GM15510 (cell line): ENCODE measurements around the gene SLC17A4.

Source experiments
- POLR2A ChIP-seq: IDR thresholded peaks from 3 replicates; pipeline ENCODE4 v1.6.1; 2011; ENCODE audit warnings: borderline replicate concordance; ENCODE audit not compliant: insufficient read length; ENCODE audit errors: extremely low read depth

Gene SLC17A4, protein sequence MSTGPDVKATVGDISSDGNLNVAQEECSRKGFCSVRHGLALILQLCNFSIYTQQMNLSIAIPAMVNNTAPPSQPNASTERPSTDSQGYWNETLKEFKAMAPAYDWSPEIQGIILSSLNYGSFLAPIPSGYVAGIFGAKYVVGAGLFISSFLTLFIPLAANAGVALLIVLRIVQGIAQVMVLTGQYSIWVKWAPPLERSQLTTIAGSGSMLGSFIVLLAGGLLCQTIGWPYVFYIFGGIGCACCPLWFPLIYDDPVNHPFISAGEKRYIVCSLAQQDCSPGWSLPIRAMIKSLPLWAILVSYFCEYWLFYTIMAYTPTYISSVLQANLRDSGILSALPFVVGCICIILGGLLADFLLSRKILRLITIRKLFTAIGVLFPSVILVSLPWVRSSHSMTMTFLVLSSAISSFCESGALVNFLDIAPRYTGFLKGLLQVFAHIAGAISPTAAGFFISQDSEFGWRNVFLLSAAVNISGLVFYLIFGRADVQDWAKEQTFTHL

GRCh38 chr6:25754535-25754934 lies at the start of gene SLC17A4:
TSS of gene SLC17A4 (plus strand) at chr6:25754742. CDS start at chr6:25761963, 7,221 bp downstream.
- TF ChIP-seq POLR2A: no peak

DNA sequence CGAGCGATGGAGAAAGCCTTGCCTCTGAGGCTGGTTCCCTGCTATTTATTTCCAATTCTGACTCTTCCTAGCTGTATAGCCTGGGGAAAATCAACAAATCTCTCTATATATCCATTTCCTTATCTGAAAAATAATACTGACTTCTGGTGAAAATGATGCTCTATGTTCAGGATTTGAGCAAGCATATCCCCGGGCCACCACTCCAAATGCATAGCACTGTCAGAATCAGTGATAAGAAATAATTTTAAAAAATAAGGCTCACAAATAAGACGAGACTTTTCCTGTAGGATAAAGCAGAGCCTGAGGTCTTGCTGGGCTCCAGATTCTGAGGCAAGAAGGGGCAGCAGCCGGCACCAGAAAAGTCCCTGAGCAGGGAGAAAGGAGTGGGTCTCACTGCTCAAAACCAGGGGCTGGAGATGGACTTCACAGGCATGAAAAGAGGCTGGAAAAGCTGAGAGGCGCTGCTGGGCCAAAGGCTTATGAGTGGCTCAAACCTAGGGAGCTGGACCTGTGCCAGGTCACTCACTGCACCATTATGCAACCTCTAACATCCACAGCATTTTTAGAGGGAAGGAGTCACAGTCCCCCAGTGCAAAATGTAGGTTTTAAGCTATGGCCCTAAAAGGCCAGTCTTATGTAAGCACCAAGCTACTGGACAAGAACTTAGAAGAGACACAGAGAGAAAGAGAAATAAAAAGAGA lies 48.1 kb upstream of the SLC17A4 start:
- no peak for TF ChIP-seq POLR2A

DNA sequence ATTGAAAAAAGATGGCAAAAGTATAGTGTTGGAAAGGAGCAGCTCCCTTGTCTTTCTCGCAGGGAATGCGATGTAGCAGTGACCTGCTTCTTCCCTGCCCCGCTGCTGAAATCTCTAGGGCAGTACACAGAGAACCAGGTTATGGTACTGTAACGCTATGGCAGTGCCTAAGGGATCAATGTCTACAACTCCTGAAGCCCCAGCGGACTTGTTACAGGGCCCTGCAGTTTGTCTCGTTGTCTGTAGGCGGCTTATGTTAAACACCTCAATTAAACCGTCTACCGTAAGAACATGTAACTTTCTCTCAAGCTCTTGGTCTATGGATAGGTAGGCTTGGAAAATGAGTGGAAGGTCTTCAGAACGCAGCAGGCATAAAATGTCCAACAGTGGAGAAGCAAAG lies 44.8 kb upstream of the SLC17A4 start:
- no peak for TF ChIP-seq POLR2A

DNA sequence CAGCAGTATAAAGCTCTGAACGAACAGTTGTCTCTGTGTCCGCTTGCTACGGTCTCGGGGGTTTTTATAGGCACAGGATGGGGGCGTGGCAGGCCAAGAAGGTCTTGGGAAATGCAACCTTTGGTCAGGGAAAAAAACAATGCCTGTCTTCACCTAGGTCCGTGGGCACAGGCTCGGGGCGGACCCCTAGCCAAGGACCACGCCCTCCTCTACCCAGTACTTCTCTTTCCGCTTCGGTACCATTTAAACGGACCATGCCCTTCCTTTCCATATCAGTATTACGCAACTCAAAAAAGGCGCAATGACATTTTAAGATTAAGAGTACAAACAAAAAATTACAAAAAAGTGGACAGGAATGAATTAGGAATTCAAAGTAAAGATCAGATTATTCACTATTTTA lies 44.3 kb upstream of the SLC17A4 start:
- TF ChIP-seq POLR2A: no peak

DNA sequence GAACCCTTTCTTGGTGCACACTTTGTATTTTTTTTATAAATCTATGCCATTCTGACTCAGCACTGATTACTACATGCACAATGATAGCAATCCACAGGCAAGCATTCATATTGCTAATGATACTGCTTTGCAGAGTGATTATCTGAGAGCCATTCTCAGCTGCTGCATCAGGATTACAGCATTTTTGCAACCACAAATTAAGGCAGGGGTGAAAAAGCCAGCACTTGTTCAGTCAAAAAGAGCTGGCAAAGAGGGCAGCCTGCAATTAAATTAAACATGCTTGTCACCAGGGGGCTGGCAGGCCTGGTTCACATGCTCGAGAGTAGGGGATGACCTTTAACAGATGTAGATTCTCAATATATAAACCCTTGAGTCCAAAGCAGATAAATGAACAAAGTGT lies 40.7 kb upstream of the SLC17A4 start:
- no peak for TF ChIP-seq POLR2A

DNA sequence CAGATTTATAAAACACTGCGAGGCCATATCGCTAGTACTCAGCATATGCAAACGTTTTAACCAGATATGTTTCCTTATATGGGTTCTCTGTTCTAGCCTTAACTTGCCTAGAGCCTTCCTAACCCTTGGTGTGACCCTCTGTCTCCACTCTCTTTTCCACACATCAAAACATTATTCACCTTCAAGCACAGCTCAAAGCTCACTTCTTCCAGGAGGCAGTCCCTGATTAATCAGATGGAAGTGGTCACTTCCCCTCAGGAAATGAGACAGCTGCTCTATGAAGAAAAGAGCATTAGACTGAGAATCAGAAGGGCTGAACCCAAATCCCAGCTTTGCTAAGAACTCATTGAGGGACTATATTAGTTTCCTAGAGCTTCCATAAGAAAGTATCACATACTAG lies 39.8 kb upstream of the SLC17A4 start:
- no peak for TF ChIP-seq POLR2A

DNA sequence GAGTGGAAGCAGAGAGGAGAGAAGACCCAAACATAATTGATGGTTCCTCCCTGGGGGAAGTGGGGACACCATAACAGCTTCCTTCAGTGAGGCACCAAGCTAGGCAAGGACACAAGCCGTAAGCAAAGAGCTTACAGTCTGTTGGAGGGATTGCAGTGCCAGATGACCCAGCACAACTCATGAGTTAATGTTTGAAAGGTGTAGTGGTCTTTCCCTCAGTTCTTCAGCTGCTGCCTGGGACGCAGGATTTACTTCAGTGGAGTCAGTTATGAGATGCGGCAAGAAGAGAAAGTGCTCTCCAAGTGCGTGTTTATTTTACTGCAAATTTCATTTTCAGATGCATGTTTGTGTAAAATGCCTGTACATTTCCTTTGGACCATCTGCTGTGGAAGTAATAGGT lies 38.7 kb upstream of the SLC17A4 start:
- no peak for TF ChIP-seq POLR2A

- TF ChIP-seq POLR2A: no peak
Observed at GRCh38 chr6:25717866-25718740, 36.4 kb upstream of the SLC17A4 start.

DNA sequence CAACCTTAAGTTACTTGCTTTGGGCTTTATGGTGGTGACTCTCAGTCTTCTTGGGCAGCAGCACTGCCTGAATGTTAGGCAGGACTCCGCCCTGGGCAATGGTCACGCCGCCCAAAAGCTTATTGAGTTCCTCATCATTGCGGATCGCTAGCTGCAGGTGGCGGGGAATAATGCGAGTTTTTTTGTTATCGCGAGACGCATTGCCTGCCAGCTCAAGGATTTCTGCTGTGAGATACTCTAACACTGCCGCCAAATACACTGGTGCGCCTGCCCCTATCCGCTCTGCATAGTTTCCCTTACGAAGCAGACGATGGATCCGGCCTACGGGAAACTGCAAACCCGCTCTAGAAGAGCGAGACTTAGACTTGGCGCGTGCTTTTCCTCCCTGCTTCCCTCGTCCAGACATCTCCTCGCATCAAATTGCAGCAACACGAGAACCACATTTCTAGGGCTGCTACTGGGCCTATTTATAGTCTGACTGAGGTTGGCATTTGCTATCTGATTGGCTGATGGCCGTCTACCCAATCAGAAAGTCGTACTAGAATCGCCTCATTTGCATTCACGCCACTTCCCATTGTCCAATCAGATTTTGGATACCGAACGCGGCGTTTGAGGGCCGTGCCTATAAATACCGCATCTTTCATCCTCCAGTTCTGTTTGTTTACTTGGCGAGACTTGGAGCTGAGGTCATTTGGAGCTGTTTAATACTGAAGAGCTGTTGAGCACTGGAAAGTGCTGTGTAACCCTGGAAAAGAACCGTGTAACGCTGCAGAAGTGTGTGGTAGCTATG lies 28.2 kb upstream of the SLC17A4 start:
- no peak for TF ChIP-seq POLR2A

DNA sequence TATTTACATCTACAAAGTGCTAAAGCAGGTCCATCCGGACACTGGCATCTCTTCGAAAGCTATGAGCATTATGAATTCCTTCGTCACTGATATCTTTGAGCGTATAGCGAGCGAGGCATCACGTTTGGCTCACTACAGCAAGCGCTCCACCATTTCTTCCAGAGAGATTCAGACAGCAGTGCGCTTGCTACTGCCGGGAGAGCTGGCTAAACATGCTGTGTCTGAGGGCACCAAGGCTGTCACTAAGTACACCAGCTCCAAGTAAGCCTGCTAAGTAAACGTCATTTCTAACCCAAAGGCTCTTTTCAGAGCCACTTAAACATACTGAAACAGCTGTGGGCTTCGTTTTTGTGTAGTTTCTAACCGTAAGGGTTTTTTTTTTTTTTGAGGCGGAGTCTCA lies 27.5 kb upstream of the SLC17A4 start:
- TF ChIP-seq POLR2A: no peak

DNA sequence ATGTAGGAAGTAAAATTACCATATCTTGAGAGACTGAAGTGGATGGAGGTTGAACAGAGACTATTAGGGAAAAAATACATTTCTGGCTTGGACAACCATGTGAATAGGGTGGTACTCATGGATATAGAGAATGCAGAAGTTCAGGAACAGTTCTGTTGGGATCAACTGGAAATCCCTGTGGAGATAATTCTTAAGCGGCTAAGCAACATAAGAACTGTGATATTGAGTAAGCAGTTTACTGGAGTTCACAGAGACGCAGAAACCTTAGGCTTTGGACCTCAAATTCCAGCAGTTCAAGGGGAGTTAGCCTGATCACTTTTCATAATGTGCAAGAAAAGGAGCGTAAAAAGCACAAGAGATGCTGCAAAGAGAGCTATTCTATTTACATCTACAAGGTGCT lies 23.6 kb upstream of the SLC17A4 start:
- TF ChIP-seq POLR2A: no peak

- TF ChIP-seq POLR2A: no peak
Observed at GRCh38 chr6:25731721-25732120, 22.8 kb upstream of the SLC17A4 start.

DNA sequence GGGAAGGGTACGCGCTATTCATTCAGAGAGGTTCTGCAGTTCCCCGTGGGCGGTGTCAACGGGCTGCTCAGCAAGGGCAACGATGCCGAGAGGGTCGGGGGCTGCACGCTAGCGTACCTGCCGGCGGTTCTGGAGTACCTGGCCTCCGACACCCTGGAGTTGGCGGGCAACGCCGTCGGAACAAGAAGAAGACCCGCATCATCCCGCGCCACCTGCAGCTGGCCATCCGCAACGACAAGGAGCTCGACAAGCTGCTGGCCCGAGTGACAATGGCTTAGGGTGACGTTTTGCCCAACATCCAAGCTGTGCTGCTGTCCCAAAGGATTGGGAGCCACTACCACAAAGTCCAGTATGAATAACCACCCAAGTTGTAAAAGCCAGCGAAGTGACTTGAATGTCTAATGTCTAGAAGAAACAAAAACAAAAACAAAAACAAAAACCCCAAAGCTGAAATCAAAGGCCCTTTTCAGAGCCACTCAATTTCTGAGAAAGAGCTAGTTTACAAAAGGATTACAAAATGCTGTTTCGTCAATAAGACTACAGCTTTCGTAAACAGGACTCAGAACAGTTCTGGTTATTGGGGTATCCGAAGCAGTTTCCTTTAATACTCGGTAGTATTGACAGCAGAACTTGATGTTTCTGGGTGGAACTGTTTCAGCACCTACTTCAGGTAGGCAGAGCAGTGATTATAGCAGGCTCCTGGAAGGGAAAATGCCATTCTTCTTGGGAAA lies 21.9 kb upstream of the SLC17A4 start:
- no peak for TF ChIP-seq POLR2A
